Medulla oblongata (tissue), 1 donor: ENCODE measurements around the gene UPF2.
"Not testable (repeated sequence)": the region's sequence is repeated elsewhere in the genome, so short reads cannot be mapped to it uniquely, and the experiment has no call there.

Experiments
- DNase-seq: peaks from one replicate; pipeline ENCODE4 v3.0.0-alpha.2; 2015; ENCODE audit errors: extremely low spot score

UPF2 gene

GRCh38 chr10:12042409-12042796 lies 206 bp downstream of the UPF2 start:
- peak; percentile 35 for DNase-seq

GRCh38 chr10:12041766-12042408 lies 722 bp downstream of the UPF2 start:
- peak; percentile 27 for DNase-seq

GRCh38 chr10:12036073-12036655 lies 6.4 kb downstream of the UPF2 start:
- no peak for DNase-seq

- no peak for DNase-seq
These were observed 11.2 kb downstream of the UPF2 start for GRCh38 chr10:12031404-12031803.

GRCh38 chr10:12027539-12027938 lies 15.1 kb downstream of the UPF2 start:
- no peak for DNase-seq

- no peak for DNase-seq
These were observed 17.0 kb downstream of the UPF2 start for GRCh38 chr10:12025591-12025990.

GRCh38 chr10:12022580-12023257 lies 19.9 kb downstream of the UPF2 start:
- DNase-seq: no peak

GRCh38 chr10:12020574-12020973 lies 22.0 kb downstream of the UPF2 start:
- no peak for DNase-seq

GRCh38 chr10:12019283-12019971 lies 23.2 kb downstream of the UPF2 start:
- no peak for DNase-seq

- DNase-seq: no peak
These were observed 23.9 kb downstream of the UPF2 start for GRCh38 chr10:12018438-12019282.

- DNase-seq: no peak
These were observed 28.7 kb downstream of the UPF2 start for GRCh38 chr10:12013926-12014325.

GRCh38 chr10:12013391-12013790 lies 29.2 kb downstream of the UPF2 start:
- DNase-seq: not testable (repeated sequence)

- DNase-seq: no peak
These were observed 32.3 kb downstream of the UPF2 start for GRCh38 chr10:12010353-12010752.

- not testable (repeated sequence) for DNase-seq
These were observed 33.8 kb downstream of the UPF2 start for GRCh38 chr10:12008842-12009241.

GRCh38 chr10:12006671-12007070 lies 35.9 kb downstream of the UPF2 start:
- no peak for DNase-seq

- no peak for DNase-seq
These were observed 48.7 kb downstream of the UPF2 start for GRCh38 chr10:11993834-11994468.

GRCh38 chr10:11988924-11989323 lies 53.7 kb downstream of the UPF2 start:
- no peak for DNase-seq

- peak; percentile 89 for DNase-seq
These were observed 55.9 kb downstream of the UPF2 start for GRCh38 chr10:11986593-11987216.

- no peak for DNase-seq
These were observed 60.4 kb downstream of the UPF2 start for GRCh38 chr10:11982253-11982652.

GRCh38 chr10:11975795-11976194 lies 66.8 kb downstream of the UPF2 start:
- DNase-seq: no peak

- not testable (repeated sequence) for DNase-seq
These were observed 70.1 kb downstream of the UPF2 start for GRCh38 chr10:11972523-11972922.
